ENCODE measurements around the gene MMP2. TPM values are rescaled to one million over a fixed set of nuclear protein-coding genes. Genes with fewer than 3 reads are reported as not detected.

Gene MMP2
- total RNA-seq, 1 experiment from 2014 or later, result 1.5 TPM

DNA sequence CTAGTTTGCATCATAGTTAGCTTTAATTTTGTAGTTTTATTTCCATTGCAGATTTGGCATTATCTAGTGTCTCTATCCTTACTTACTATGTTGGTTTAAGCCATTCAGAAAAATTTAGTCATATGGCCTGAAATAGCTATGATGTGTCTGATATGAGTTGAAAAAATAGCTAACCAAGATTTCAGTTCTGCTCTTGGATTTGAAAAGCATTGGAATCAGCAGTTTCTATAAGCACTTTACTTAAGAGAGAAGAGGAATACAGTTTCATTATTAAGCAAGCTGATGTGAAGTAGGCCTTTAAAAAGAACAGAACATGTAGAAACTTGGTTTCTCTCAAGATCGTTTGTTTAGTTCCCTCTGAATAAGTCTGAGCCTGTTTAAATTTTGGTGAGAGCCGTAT, 55.8 kb downstream of the MMP2 start:
- Histone ChIP-seq H3K36me3 (ENCODE audit: control insufficient read depth in 1 of 2, insufficient read depth in 2 of 2, low read length in 2 of 2) (peaks cover 0 to 3% of the 10 kb centered on the region in 2 experiments; a peak in 1 of 4 replicates), H2AFZ (ENCODE audit: low read depth, low read length, poor library complexity, severe bottlenecking) (no peak overlapping the region), H3K4me1 (ENCODE audit: control insufficient read depth in 1 of 2, insufficient read depth in 2 of 2, low read length in 2 of 2) (no peaks in the 10 kb centered on the region), H3K27ac (ENCODE audit: low read depth, low read length) (no peak overlapping the region), H3K27me3 (ENCODE audit: insufficient read depth, low read length) (no peaks in the 10 kb centered on the region), H3K9ac (ENCODE audit: low read length) (no peak overlapping the region), H3K4me3 (replicated peaks in 1 of 2; ENCODE audit: low read depth in 1 of 2, low read length in 2 of 2) (no peak overlapping the region), H3K9me3 (ENCODE audit: control insufficient read depth in 1 of 2, insufficient read depth in 1 of 2, low read depth in 1 of 2, low read length in 2 of 2) (no peaks in the 10 kb centered on the region), H4K20me1 (ENCODE audit: insufficient read depth) (no peaks in the 10 kb centered on the region), H3K9me2 (ENCODE audit: insufficient read depth) (no peaks in the 10 kb centered on the region), H3K79me2 (ENCODE audit: insufficient read depth, low read length) (no peaks in the 10 kb centered on the region), H3K4me2 (ENCODE audit: low read length) (no peak overlapping the region)
- DNase-seq (ENCODE audit: low read depth, low spot score) (no peak), ATAC-seq (no peak)
- TF ChIP-seq ATF3 (IDR thresholded peaks at IDR 0.05), result no peak
- no peak for TF ChIP-seq CBX3 (IDR thresholded peaks at IDR 0.05; ENCODE audit: low read depth)
- CTCF ChIA-PET, result no interaction called here
- POLR2A ChIA-PET, result no interaction called here
- BruUV-seq (replicated peaks), result no TSS peak
- intact Hi-C loops (cut with micrococcal nuclease), result no loop called here
- RAD21 ChIA-PET (ENCODE audit: low non-redundant PET in 1 of 2, low total read pairs in 2 of 2, uncharacterized antibody in 2 of 2, unreplicated experiment in 2 of 2), result no interaction called here

DNA sequence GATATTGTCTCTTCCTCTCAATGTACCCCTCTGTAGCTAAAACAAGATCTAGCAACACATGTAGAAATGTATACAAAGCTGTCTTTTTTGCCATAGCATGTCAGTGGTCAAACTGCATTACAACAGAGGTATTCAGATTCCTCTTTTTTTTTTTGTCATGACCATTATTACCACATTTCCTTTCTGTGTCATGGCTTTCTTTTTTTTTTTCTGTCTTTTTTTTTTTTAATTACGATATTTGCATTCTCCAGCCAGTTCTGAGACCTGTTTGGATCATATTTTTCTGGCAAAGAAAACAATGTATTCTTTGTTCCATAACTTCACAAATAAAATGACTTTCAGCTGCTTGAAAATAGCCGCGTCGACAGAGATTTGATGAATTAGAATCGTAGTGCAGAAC, 60.1 kb downstream of the MMP2 start:
- DNase-seq (ENCODE audit: low read depth, low spot score) (no peak), ATAC-seq (no peak)
- Histone ChIP-seq H3K4me1 (ENCODE audit: control insufficient read depth in 1 of 2, insufficient read depth in 2 of 2, low read length in 2 of 2) (peaks cover 0 to 5% of the 10 kb centered on the region in 2 experiments; a peak in 1 of 4 replicates), H3K4me2 (ENCODE audit: low read length) (no peak overlapping the region), H2AFZ (ENCODE audit: low read depth, low read length, poor library complexity, severe bottlenecking) (no peak overlapping the region), H3K27me3 (ENCODE audit: insufficient read depth, low read length) (no peaks in the 10 kb centered on the region), H3K9ac (ENCODE audit: low read length) (no peak overlapping the region), H3K36me3 (ENCODE audit: control insufficient read depth in 1 of 2, insufficient read depth in 2 of 2, low read length in 2 of 2) (no peaks in the 10 kb centered on the region; a peak in 1 of 4 replicates), H4K20me1 (ENCODE audit: insufficient read depth) (no peaks in the 10 kb centered on the region), H3K79me2 (ENCODE audit: insufficient read depth, low read length) (no peaks in the 10 kb centered on the region), H3K27ac (ENCODE audit: low read depth, low read length) (no peak overlapping the region), H3K9me3 (ENCODE audit: control insufficient read depth in 1 of 2, insufficient read depth in 1 of 2, low read depth in 1 of 2, low read length in 2 of 2) (no peaks in the 10 kb centered on the region), H3K4me3 (replicated peaks in 1 of 2; ENCODE audit: low read depth in 1 of 2, low read length in 2 of 2) (no peak overlapping the region), H3K9me2 (ENCODE audit: insufficient read depth) (no peaks in the 10 kb centered on the region)
- no peak for TF ChIP-seq EZH2phosphoT487 (IDR thresholded peaks at IDR 0.05; ENCODE audit: borderline replicate concordance)
- no peak for TF ChIP-seq CBX3 (IDR thresholded peaks at IDR 0.05; ENCODE audit: low read depth)
- TF ChIP-seq ATF3 (IDR thresholded peaks at IDR 0.05), result no peak
- TF ChIP-seq RAD21 (IDR thresholded peaks at IDR 0.05; ENCODE audit: low read depth), result no peak
- TF ChIP-seq JUND (IDR thresholded peaks at IDR 0.05), result no peak
- TF ChIP-seq SRF (IDR thresholded peaks at IDR 0.05; ENCODE audit: low read depth), result no peak
- no peak for TF ChIP-seq EGR1 (IDR thresholded peaks at IDR 0.05; ENCODE audit: low read depth)
- TF ChIP-seq, protein P1, sequence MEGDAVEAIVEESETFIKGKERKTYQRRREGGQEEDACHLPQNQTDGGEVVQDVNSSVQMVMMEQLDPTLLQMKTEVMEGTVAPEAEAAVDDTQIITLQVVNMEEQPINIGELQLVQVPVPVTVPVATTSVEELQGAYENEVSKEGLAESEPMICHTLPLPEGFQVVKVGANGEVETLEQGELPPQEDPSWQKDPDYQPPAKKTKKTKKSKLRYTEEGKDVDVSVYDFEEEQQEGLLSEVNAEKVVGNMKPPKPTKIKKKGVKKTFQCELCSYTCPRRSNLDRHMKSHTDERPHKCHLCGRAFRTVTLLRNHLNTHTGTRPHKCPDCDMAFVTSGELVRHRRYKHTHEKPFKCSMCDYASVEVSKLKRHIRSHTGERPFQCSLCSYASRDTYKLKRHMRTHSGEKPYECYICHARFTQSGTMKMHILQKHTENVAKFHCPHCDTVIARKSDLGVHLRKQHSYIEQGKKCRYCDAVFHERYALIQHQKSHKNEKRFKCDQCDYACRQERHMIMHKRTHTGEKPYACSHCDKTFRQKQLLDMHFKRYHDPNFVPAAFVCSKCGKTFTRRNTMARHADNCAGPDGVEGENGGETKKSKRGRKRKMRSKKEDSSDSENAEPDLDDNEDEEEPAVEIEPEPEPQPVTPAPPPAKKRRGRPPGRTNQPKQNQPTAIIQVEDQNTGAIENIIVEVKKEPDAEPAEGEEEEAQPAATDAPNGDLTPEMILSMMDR (IDR thresholded peaks at IDR 0.05 in 2 of 3, conservative IDR thresholded peaks at IDR 0.05 in 1 of 3; ENCODE audit: borderline replicate concordance in 1 of 3, insufficient read depth in 1 of 3, low read depth in 2 of 3, low read length in 2 of 3), result no peak
- intact Hi-C loops (cut with micrococcal nuclease), result no loop called here
- no TSS peak for BruUV-seq (replicated peaks)
- ChIA-PET RAD21 (ENCODE audit: low non-redundant PET in 1 of 2, low total read pairs in 2 of 2, uncharacterized antibody in 2 of 2, unreplicated experiment in 2 of 2) (interaction anchor here in 1 of 2 experiments (0.7 kb wide), 1 partner anchor 74 kb away, joined by 3 read pairs; no protein-coding TSS in a partner anchor), POLR2A (no interaction called here), CTCF (interaction anchor here (2.7 kb wide), 1 partner anchor 74 kb away, joined by 20 read pairs; no protein-coding TSS in a partner anchor)
